H7 (cell line): ENCODE results near the gene WNT9A. TPM values are rescaled to one million over a fixed set of nuclear protein-coding genes. Genes with fewer than 3 reads are reported as not detected.

ENCODE experiments used
- DNase-seq: peaks from one replicate; pipeline ENCODE4 v3.0.0; 2012
- H3K27me3 ChIP-seq: 2 replicates; pipeline ENCODE4 v1.6.0; 2011; ENCODE audit warnings: mild to moderate bottlenecking, low read length; ENCODE audit not compliant: control insufficient read depth, insufficient read depth
- H3K36me3 ChIP-seq: replicated peaks from 2 replicates; pipeline ENCODE4 v1.5.1; 2011; ENCODE audit warnings: low read length; ENCODE audit not compliant: control insufficient read depth, insufficient read depth
- H3K4me3 ChIP-seq: 2 replicates; pipeline ENCODE4 v1.5.1; 2011; ENCODE audit warnings: low read depth, mild to moderate bottlenecking, control low read depth, low read length, moderate library complexity; ENCODE audit not compliant: insufficient read depth
- total RNA-seq: library from RNA; depleted of rRNA; stranded (reverse); fragments of >200 nt; shearing (Covaris generic); gene quantifications from 2 replicates; pipeline ENCODE4 v1.2.3, GENCODE V29; 2014

WNT9A gene
- total RNA-seq, 1 experiment from 2014 or later: 3.2 TPM

DNA sequence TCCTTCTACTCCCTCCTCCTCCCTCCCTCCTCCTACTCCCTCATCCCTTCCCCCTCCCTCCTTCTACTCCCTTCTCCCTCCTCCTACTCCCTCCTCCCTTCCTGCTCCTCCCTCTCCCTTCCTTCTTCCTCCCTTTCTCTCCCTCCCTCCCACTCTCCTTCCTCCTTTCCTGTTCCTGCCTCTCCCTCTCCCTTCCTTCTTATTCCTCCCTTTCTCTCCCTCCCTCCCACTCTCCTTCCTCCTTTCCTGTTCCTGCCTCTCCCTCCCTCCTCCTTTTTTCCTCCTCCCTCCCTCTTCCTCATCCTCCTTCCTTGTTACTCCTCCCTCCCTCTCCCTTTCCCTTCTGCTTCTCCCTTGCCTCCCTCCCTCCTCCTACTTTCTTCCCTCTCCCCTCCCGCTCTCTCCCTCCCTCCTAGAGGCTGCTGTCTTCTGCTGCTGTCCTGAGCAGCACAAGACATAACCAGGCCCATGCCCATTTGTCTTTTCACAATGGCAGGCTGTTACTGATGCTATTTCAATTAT, 41.1 kb downstream of the WNT9A start:
- Histone ChIP-seq H3K4me3 (no peak overlapping the region), H3K36me3 (no peaks in the 10 kb centered on the region), H3K27me3 (no peaks in the 10 kb centered on the region)
- no peak for DNase-seq

DNA sequence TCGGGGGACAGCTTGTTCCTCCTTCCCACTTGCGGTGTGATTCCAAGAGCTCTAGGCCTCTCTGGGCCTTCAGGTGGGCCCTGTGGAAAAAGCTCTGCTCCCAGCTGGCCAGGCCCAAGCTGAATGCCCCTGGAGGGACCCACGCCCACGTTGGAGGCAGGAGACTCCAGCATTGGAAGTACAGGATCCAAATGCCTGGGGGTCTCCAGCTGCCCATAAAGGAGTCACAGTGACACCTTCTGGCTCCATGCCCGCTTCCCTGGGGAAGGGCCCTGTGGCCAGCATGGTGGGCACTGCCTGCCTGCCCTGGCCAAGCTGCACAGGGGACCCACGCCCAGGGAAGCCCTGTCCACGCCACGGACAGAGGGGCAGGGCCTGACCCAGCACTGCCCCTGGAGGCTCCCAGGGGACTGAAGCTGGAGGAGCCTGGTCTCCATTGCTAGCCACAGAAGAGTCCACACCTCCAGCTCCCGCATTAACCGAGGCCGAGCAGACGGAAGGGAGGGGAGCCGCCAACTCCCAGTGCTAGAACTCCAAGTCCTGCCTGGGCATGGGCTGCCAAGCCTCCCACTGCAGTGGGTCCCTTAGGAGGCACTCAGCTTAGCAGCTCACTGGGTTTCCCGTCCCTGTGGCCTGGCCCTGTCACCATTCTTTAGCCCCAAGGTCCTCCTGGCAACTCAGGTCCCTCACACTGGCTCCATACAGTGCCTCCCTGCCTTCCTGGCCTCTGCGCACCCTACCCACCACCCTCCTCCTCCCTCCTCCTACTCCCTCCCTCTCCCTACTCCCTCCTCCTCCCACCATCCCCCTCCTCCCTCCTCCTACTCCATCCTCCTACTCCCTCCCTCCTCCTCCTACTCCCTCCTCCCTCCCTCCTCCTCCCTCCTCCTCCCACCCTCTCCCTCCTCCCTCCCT, 41.9 kb downstream of the WNT9A start:
- no peak for DNase-seq
- Histone ChIP-seq H3K27me3 (no peaks in the 10 kb centered on the region), H3K36me3 (no peaks in the 10 kb centered on the region), H3K4me3 (no peak overlapping the region)

DNA sequence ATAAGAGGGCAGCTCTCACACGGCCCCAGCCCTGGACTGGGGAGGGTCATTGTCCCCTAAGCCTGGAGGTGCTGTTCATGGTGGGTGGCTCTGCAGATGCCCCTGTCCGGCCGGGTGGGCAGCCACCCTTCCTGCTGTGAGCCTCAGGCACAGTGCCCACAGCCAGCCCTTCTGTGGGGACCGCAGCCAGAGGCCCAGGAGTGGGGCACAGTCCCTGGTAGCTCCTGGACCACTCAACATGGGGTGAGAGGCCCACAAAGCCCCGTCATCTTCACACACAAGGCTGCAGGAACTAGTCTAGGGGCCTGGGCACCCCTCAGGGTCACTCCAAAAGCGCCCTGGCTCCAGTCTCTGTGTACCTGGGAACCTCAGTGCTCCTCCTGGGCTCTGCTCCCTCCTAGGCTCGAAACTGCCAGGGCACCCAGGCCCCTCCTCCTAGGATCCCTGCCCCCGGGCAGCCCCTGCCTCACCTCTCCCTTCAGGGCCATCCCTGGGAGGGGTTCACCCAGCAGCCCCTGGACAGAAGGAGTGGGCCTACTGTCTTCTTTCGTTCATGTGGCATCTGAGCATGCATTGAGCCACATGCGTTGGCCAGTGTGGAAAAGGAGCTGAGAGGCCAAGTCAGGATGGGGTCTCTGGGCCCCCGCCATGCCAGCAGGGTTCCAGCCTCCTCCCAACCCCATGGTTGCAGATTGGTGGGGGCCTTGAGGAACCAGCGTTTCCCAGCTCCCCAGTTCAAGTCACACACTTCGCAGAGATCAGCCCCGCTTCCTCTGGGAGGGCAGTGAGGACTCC, 43.0 kb downstream of the WNT9A start:
- no peak for DNase-seq
- Histone ChIP-seq H3K36me3 (no peaks in the 10 kb centered on the region), H3K4me3 (no peak overlapping the region), H3K27me3 (no peaks in the 10 kb centered on the region)

DNA sequence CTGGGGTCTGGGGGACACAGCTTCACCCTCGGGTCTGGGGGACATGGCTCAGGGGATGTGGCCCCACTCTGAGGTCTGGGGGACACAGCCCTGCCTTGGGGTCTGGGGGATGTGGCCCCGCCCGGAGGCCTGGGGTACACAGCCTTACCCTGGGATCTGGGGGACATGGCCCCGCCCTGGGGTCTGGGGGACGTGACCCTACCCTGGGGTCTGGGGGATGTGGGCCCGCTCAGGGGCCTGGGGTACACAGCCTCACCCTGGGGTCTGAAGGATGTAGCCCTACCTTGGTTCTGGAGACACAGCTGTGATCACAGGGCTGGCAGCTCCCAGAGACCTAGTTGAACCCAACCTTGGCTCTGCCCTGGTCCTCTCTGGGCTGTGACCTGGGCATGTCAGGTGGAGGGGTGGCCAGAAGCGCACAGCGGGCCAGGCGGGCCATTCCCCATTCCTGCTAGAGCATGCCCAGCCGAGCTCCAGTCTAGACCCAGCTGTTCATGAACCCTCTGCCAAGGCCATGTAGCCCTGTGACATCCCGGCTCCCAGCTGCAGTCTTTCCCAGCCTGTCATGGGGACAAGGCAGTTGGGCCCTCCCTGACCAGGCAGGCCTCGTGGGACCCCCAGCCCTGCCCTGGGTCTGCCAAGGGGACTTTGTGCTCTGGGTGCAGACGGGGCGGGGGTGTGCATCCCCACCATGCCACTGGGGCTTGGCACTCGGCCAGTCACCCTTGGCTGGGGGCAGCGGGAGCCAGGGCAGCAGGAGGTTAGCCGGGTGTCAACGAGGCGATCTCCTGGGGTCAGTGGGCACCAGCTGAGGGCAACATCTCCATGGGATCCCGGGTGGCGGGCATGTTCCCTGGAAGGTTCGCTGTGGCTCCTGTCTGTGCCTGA, 43.9 kb downstream of the WNT9A start:
- Histone ChIP-seq H3K4me3 (no peak overlapping the region), H3K27me3 (no peaks in the 10 kb centered on the region), H3K36me3 (no peaks in the 10 kb centered on the region)
- no peak for DNase-seq

DNA sequence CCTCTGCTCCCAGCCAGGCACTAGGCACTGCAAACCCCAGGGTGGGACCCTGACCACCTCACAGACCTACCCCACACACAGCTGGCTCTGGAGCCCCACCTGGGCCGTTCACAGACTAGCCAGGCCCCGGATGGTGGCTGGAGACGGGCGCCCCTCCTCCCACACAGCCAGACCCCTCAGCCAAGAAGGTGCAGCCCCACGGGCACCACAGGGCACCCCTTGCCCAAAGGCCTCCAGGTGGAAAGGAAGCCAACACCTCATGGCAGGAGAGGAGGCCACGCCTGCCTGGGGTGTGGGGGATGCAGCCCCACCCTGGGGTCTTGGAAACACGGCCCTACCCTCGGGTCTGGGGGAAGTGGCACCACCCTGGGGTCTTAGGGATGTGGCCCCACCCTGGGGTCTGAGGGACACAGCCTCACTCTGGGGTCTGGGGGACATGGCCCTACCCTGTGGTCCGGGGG, 44.6 kb downstream of the WNT9A start:
- no peak overlapping the region for H3K4me3 ChIP-seq
- H3K36me3 ChIP-seq: no peaks in the 10 kb centered on the region
- H3K27me3 ChIP-seq: no peaks in the 10 kb centered on the region
- DNase-seq: no peak

DNA sequence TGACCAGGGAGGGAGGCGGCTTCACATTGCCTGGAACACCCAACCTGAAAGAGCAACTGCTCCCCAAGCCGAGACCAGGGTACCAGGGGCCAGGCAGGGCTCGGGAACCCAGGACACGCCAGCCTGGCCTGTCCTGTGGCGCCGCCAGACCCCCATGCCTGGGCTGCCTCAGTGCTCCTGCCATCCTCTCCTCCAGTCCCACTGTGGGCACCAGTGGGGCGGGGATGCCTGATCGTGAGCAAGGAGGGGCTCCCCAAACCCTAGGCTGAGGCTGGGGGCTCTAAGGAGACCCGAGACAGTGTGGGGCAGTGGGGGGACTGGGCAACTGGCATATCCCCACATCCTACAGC, 45.1 kb downstream of the WNT9A start:
- H3K36me3 ChIP-seq: no peaks in the 10 kb centered on the region
- DNase-seq: no peak
- H3K27me3 ChIP-seq: no peaks in the 10 kb centered on the region
- H3K4me3 ChIP-seq: no peak overlapping the region

DNA sequence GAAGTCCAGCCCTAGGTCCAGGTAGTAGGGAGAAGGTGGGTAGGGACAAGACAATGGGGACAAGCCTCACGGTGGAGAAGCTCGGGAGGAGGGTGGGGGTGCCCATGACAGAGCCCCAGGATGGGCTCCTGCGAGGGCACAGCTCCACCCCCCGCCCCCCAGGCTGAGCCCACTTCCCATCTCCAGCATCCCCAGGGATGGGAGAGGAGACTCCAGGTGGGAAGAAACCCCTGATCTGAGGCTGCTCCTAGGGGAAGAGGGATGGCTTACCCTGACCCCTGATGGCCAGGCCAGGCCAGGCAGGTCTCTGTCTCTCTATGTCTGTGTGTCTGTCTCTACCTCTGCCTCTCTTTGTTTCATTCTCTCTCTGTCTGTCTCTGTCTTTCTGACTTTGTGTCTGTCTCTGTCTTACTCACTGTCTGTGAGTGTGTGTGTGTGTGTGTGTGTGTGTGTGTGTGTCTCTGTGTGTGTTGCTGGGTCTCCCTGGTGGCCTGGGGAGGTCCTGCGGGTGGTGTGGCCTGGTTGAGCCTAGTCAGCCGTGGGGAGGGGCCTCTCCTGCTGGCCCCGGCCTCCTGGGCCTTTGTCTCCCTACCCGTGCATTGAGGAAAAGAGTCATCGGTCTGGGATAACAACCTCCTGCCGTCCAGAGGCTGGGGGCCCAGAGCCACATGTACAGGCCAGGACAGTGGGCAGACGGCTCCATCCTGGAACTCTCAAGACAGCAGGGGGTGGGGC, 45.7 kb downstream of the WNT9A start:
- Histone ChIP-seq H3K36me3 (no peaks in the 10 kb centered on the region), H3K27me3 (no peaks in the 10 kb centered on the region), H3K4me3 (no peak overlapping the region)
- DNase-seq: peak; percentile 87

DNA sequence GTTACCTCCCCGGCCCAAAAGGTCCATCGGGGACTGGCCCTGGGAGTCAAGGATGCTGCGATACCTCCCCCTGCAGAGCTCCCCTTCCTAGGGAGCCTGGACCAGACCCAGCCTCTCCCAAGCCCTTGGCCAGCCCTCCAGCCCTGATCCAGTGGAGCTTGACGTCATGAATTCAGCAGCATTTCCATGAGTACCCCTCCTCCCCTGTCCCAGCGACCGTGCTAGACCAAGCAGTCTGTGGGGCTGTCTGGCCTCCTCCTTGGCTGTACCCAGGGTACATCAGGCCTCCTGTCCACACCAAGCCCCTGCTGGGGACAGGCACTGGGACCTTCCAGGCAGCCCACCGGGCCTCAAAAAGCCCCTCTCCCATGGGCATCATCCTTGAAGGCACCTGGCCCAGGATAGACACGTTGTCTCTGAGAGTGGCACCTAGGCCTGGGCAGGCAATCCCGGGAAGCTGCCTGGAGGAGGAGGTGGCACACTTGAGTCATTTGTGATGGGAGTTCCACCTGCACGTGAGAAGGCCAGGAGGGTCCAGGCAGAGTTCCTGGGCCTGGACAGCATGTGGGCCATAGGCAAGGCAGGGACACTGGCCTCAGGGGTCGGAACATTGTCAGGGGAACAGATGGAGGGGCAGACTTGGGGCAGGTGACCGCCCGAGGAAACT, 46.4 kb downstream of the WNT9A start:
- Histone ChIP-seq H3K36me3 (no peaks in the 10 kb centered on the region), H3K4me3 (no peak overlapping the region), H3K27me3 (no peaks in the 10 kb centered on the region)
- no peak for DNase-seq

DNA sequence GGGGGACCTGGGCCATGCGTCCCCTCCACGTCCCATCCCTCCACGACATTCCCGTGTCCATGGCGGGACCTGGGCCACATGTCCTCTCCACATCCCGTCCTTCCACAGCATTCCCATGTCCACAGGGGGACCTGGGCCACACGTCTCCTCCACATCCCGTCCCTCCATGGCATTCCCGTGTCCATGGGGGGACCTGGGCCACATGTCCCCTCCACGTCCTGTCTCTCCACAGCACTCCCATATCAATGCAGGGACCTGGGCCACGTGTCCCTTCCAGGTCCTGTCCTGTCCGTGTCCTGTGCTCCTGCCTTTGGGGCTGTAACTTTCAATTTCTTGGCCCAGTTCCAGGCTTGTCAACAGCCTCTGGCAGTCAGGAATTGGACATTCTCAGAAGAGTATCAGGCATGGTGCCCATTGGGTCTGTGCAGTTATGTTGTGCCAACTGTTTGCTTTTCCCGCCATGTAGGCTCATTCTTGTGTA, 47.1 kb downstream of the WNT9A start:
- Histone ChIP-seq H3K27me3 (no peaks in the 10 kb centered on the region), H3K36me3 (no peaks in the 10 kb centered on the region), H3K4me3 (no peak overlapping the region)
- no peak for DNase-seq

DNA sequence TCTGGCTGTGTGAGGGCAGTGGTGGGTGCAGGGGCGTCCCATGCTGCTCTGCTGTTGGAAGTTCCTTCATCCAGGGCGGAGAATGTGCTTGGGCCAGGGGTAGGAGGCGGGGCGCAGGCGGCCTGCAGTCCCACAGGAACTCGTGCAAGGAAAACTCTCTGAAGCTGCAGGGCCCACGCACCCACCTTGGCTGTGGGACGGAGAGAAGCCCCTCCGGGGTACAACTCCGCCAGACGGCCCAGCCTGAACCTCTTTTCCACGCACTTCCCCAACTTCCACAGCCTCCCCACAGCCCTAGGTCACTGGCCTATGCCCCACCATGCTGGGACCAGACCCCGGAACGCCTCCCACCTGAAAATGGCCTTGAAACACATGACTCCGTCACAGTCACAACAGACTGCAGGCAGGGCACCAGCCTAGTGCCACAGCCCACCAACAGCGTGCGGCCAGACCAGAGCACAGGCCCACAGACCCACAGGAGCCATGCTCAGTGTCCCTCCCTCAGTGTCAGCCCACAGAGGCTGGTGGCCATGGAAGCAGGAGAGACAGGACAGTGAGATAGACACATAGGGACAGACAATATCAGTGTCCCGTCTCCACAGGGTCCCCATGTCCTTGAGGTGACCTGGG, 47.8 kb downstream of the WNT9A start:
- no peak for DNase-seq
- Histone ChIP-seq H3K27me3 (no peaks in the 10 kb centered on the region), H3K4me3 (no peak overlapping the region)

DNA sequence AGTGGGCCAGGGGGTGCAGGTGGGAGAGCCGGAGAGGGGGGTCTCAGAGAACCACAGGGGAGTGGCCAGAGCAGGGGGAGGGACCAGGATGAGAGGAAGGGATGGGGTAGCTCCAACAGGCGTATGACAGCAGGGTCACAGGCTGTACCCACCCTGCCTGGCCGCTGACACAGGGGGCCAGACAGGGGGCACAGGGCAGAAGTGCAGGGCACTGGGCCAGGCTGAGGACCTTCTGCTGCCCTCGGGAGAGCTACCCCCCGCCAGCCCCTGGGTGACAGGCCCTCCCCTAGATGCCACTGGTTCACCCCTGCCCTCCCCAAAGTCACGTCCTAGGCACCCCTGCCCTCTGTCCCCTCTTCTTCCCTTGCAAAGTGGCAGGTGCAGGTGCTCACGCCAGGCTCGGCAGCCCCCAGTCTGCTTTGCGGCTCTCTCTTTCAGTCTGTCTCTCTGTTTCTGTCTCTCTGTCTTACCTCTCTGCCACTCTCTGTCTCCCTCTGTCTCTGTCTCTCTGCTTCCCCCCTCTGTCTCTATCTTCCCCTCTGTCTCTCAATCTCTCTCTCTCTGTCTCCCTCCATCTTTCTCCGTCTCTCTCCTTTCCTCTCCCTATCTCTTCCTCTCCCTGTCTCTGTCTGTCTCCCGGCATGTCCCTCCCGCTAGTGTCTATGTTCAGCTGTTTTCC, 48.5 kb downstream of the WNT9A start:
- DNase-seq: no peak
- H3K36me3 ChIP-seq: no peaks in the 10 kb centered on the region
- no peaks in the 10 kb centered on the region for H3K27me3 ChIP-seq
- H3K4me3 ChIP-seq: no peak overlapping the region

More for the DNA sequence above, 47.8 kb downstream of the WNT9A start:
- no peaks in the 10 kb centered on the region for H3K36me3 ChIP-seq

DNA sequence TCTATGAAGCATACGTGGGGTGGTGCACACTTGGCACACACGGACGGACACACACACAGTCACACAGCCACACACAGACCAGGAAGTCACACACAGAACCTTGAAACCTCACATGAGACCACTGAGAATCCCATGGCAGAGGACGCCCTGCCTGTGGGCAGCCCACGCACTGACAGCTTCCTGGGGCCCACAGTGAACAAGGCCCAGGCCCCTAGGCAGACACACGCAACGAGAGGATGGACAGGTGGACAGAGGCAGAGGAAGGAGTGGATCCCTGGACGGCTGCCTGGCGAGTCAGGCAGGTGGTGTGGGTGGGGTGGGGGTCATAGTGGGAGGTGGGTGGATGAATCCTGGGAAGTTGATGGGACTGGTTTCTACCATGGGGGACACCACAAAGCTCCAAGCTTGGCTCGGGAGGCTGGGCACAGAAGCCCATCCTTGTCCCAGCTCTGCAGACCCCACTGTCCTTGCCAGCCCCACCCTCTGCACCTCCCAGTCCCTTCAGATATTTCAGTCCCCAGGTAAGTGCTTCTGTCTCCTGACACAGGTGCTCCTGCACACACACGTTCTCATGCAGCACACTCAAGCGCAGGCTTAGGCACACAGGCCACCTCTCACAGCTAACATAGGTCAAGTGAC, 49.1 kb downstream of the WNT9A start:
- Histone ChIP-seq H3K4me3 (no peak overlapping the region), H3K27me3 (no peaks in the 10 kb centered on the region), H3K36me3 (no peaks in the 10 kb centered on the region)
- DNase-seq: no peak
